Umbilical cord (tissue), 2 donors: ENCODE data around the gene ATP5PD. TPM values are rescaled to one million over a fixed set of nuclear protein-coding genes. Genes with fewer than 3 reads are reported as not detected.
"Not testable (repeated sequence)": the region's sequence is repeated elsewhere in the genome, so short reads cannot be mapped to it uniquely, and the experiment has no call there.

Experiments
- DNase-seq: peaks from one replicate; pipeline ENCODE4 v3.0.0-alpha.2; 2015; ENCODE audit warnings: low spot score
- total RNA-seq: library from RNA; depleted of rRNA; stranded (reverse); fragments of >200 nt; gene quantifications from one replicate; pipeline ENCODE4 v1.2.3, GENCODE V29; 2014; ENCODE audit warnings: low replicate concordance; ENCODE audit not compliant: insufficient read depth

The ATP5PD gene
- total RNA-seq, 1 donor from 2014 or later: 231 TPM

GRCh38 chr17:75077496-75078283, 30.9 kb upstream of the ATP5PD start:
- DNase-seq: peak; percentile 55

DNA sequence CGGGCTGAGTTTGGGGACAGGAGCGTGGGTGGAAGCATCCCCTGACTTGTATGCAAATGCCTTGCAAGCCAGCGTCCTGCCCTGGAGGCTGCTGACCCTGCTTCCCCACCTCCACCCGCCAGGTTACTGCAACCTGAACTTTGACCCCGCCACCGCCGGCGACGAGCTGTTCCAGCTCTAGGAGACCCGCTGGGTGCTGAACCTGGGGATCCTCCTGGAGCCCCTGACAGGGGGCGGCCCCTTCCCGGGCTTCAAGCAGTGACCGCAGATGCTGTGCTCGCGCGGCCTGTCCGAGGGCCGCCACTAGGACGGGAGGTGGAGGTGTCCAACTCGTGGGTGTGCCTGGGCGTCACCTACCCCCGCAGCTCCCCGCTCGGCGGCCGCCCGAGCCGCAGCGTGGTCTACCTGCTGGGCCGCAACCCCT, 30.3 kb upstream of the ATP5PD start:
- no peak for DNase-seq

- DNase-seq: peak; percentile 78
Measured at GRCh38 chr17:75075597-75076336, 29.0 kb upstream of the ATP5PD start.

- peak; percentile 52 for DNase-seq
Measured at GRCh38 chr17:75074532-75074931, 27.8 kb upstream of the ATP5PD start.

DNA sequence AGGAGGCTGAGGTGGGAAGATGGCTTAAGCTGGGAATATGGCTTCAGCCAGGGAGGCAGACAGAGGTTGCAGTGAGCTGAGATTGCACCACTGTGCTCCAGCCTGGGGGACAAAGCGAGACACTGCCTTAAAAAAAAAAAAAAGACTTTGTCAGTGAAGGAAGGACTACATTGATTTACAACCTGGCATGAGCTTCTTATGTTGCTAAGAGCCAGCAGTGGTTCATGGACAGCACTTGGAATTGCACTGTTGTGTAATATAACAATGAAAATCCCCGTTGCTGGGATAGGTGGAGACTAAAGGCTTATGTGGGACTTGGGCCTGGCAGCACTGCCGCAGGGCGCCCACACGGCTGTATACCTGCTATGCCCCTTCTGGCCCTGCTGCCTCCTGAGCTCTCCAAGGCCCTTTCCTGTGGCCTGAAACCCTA, 26.9 kb upstream of the ATP5PD start:
- DNase-seq: peak; percentile 59

DNA sequence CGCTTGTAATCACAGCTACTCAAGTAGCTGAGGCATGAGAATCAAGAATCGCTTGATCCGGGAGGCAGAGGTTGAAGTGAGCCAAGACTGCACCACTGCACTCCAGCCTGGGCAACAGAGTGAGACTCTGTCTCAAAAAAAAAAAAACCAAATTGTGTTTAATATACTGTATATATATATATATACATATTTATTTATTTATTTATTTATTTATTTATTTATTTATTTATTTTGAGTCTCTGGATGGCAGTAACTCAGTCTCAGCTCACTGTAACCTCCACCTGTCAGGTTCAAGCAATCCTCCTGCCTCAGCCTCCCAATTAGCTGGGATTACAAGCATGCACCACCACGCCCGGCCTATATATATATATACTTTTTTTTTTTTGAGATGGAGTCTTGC, 26.1 kb upstream of the ATP5PD start:
- DNase-seq: not testable (repeated sequence)

GRCh38 chr17:75071478-75072271, 24.9 kb upstream of the ATP5PD start:
- not testable (repeated sequence) for DNase-seq

GRCh38 chr17:75069783-75070182, 23.0 kb upstream of the ATP5PD start:
- peak; percentile 38 for DNase-seq

- no peak for DNase-seq
Measured at GRCh38 chr17:75068750-75069149, 22.0 kb upstream of the ATP5PD start.

DNA sequence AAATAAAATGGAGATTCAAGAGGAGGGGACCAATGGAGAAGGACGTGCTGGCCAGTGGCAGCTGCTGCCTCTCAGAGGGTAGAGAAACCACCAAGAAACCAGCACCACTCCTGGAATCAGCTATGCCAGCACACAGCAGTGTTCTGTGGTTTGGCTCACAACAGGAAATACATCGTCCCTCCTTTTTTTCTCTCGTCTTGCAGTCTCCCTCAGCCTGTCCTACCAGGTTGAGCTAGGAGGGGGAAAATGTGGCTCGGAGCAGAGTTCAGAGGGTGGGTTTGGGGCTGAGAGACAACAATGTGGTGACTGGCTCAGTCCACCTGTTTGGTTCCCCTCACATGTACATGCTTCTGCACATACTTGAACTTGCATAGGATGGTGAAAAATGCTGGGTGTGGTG, 21.1 kb upstream of the ATP5PD start:
- DNase-seq: no peak

- DNase-seq: no peak
Measured at GRCh38 chr17:75065562-75066151, 18.9 kb upstream of the ATP5PD start.

GRCh38 chr17:75064867-75065561, 18.2 kb upstream of the ATP5PD start:
- DNase-seq: no peak

DNA sequence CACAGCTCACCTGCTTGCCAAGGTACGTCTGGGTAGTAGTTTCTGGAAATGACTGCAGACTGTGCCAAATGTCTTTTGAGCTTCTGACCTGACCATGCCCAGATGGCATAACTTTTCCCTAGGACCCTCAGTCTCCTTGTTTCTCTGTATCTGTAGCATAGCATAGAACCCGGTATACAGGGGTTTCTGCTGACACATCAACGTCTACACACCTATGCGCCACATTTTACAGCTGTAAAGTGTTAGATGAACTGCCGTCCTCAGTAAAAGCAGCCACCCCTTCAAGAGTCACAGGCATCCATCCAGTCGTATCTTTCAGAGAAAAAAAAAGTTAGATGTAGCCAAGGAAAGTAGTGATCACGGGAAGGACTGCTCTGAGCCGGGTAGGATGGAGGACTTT, 17.7 kb upstream of the ATP5PD start:
- DNase-seq: no peak

DNA sequence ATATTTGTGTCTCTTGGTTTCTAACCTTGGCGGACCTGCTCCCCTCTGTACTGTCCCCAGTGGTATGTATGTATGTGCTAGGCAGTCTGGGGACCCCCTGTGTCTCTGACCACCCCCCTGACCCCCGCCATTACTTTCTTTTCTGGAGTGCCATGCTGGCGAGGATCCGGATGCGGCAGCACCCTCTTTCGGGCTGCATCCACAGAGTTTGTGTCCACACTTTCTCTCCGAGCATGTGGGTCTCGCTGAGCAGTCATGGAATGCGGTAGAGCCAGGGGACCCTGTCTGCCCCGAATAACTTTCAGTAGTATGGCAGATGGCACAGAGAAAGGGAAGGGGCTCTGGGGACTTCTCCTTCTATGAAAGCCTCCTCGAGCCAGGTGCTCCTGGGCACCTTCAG, 17.3 kb upstream of the ATP5PD start:
- DNase-seq: no peak

DNA sequence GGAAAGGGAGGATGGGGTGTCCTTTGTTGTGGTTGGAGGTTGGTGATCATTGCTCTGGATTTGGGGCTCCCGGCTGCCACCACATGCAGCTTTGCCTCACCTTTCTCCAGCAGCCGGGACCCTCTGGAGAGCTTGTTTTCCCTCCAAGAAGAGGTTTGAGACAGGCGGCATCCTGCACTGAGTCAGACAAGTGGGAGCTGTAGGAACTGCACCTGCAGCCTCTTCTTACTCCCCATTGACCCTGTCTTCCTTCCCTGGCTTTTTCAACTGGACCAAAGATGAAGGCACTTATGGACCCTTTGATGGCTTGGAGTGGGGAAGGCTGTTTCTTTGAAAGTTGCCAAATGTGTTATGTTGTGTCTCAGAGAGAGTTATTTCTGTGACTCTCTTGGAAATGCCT, 16.9 kb upstream of the ATP5PD start:
- DNase-seq: no peak

DNA sequence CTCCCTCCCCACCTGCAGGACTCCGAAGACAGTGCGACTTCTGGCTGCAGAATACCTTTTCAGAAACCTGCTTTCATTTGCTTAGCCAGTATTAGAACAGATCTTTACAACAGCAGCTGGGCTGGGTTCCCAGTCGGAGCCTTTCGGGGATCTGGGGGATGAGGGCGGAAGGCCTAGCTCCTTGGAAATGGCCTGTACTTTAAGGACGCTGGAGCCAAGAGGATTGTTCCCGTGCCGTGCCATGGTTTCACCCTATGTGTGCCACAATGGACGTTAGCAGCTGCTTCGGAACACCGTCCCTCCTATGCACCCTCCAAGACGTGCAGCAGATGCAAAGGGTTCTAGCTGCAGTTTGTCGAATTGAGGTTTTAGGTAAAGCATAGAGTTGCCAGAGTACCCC, 16.4 kb upstream of the ATP5PD start:
- DNase-seq: no peak

DNA sequence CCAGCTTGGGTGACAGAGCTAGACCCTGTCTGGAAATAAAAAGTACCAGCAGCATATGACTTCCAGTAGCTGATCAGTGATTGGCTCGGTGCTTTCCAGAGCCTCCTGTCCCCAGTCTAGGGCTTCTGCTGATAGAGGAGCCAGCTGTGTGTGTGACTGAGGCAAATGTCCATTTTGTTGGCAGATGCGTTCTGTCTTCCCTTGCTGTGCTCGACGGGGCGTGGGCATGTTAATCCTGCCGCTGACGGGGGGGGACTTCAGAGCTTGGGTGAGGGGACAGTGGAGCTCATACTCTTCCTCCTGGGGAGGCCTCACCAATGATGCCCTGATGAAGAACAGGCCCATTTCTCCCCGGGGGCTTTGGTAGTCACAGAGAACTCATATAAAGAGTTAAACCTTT, 14.8 kb upstream of the ATP5PD start:
- DNase-seq: no peak

DNA sequence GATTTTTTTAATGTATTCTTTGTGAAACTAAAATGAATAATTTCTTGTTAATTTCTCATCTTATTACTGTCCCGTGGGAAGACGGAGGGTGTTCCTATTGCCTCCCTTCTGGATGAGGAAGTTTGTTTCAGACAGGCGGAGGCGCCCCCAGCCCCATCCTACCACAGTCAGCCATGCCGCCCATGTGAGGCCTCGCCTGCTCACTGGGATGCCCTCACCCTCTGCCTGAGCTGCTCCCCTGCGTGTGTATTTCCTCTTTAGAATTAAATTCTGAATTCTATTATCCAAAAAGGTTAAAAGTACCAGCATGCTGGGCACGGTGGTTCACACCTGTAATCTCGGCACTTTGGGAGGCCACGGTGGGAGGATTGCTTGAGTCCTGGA, 14.3 kb upstream of the ATP5PD start:
- no peak for DNase-seq

GRCh38 chr17:75060434-75061054, 13.8 kb upstream of the ATP5PD start:
- DNase-seq: no peak
